NT2/D1 (cell line): ENCODE data around the gene RGS16.

ENCODE experiments used
- YY1 ChIP-seq: IDR thresholded peaks from 2 replicates; pipeline ENCODE4 v1.6.1; 2011; ENCODE audit not compliant: insufficient read length, insufficient read depth
- ZNF274 ChIP-seq: IDR thresholded peaks from 2 replicates; pipeline ENCODE4 v1.6.1; 2011; ENCODE audit warnings: mild to moderate bottlenecking, low read depth, low read length

DNA sequence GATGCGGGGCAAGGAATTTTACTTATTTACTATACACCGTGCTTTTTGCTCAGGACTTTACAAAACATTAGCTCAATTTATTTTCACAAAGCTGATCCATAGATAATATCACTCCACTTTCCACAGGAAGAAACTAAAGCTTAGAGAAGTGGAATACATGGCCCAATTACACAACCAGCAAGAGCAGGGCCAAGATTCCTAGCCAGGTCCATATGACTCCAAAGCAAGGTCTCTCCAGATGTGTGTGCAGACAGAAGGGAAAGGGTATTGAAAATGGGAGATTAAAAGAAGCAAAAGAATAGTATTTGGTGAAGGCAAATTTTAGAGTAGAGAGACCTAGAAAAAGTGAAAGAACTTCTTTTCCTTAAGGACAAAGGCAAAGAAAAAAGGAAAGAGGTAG lies 49.8 kb upstream of the RGS16 start:
- no peak for TF ChIP-seq ZNF274
- no peak for TF ChIP-seq YY1
